Panc1 (cell line): ENCODE results near the gene PAX3.

ENCODE experiments used
- CTCF ChIP-seq: fragments of 450-650 bp; IDR thresholded peaks from 2 replicates; pipeline ENCODE4 v1.5.1; 2017; ENCODE audit warnings: mild to moderate bottlenecking
- POLR2AphosphoS5 ChIP-seq: IDR thresholded peaks from 2 replicates; pipeline ENCODE4 v1.6.1; 2012; ENCODE audit warnings: mild to moderate bottlenecking, low read depth, low read length, moderate library complexity
- TF ChIP-seq, protein P1 (sequence below), 2 experiments: IDR thresholded peaks; 2 replicates each; pipeline ENCODE4 v1.6.1; 2011 to 2012; ENCODE audit warnings: low read depth in 2 of 2, control low read depth in 1 of 2, low read length in 1 of 2, mild to moderate bottlenecking in 1 of 2, moderate library complexity in 1 of 2; ENCODE audit not compliant: insufficient read depth in 1 of 2

GRCh38 chr2:222174450-222174849 is 124.3 kb downstream of the PAX3 start:
- TF ChIP-seq CTCF (no peak), POLR2AphosphoS5 (no peak)
- TF ChIP-seq, protein P1, sequence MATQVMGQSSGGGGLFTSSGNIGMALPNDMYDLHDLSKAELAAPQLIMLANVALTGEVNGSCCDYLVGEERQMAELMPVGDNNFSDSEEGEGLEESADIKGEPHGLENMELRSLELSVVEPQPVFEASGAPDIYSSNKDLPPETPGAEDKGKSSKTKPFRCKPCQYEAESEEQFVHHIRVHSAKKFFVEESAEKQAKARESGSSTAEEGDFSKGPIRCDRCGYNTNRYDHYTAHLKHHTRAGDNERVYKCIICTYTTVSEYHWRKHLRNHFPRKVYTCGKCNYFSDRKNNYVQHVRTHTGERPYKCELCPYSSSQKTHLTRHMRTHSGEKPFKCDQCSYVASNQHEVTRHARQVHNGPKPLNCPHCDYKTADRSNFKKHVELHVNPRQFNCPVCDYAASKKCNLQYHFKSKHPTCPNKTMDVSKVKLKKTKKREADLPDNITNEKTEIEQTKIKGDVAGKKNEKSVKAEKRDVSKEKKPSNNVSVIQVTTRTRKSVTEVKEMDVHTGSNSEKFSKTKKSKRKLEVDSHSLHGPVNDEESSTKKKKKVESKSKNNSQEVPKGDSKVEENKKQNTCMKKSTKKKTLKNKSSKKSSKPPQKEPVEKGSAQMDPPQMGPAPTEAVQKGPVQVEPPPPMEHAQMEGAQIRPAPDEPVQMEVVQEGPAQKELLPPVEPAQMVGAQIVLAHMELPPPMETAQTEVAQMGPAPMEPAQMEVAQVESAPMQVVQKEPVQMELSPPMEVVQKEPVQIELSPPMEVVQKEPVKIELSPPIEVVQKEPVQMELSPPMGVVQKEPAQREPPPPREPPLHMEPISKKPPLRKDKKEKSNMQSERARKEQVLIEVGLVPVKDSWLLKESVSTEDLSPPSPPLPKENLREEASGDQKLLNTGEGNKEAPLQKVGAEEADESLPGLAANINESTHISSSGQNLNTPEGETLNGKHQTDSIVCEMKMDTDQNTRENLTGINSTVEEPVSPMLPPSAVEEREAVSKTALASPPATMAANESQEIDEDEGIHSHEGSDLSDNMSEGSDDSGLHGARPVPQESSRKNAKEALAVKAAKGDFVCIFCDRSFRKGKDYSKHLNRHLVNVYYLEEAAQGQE (IDR thresholded peaks at IDR 0.05; ENCODE audit: insufficient read depth in 1 of 2, low read depth in 2 of 2, low read length in 1 of 2): no peak
